Left ventricle myocardium superior (tissue), 1 donor: Measurements from ENCODE around the gene SYNJ1. TPM values are rescaled to one million over a fixed set of nuclear protein-coding genes. Genes with fewer than 3 reads are reported as not detected.
A peak's percentile ranks its signal among the peaks of the same experiment; 100 is the strongest.
"Not testable (repeated sequence)": the region's sequence is repeated elsewhere in the genome, so short reads cannot be mapped to it uniquely, and the experiment has no call there.

Experiments used
- ATAC-seq: fragments of 200-7000 bp; cut with Tn5 transposase; one replicate; pipeline ENCODE4 v1.9.1; 2020; ENCODE audit warnings: mild to moderate bottlenecking, moderate library complexity
- DNase-seq: peaks from one replicate; pipeline ENCODE4 v3.0.0-alpha.2; 2020
- intact Hi-C: fragments of 100-400 bp; cut with micrococcal nuclease; formaldehyde crosslinking; loops from one replicate; pipeline ENCODE4 v1.11.0; 2022
- total RNA-seq: library from RNA; stranded (reverse); fragmentation: NEBNext Ultra II Directional; extraction: Animal tissue kit (Norgen Biotek cat#: 25700); gene quantifications from one replicate; pipeline ENCODE4 v1.2.1, GENCODE V29; 2021
- donor health status: DM: no; HTN: yes; CAD: no; lungs with severe emphysema.

SYNJ1 gene
- total RNA-seq, 1 donor from 2014 or later: 11.4 TPM

GRCh38 chr21:32698971-32699693, 28.7 kb downstream of the SYNJ1 start:
- DNase-seq (no peak), ATAC-seq (no peak)
- intact Hi-C loops: no loop called here

GRCh38 chr21:32698286-32698685, 29.5 kb downstream of the SYNJ1 start:
- intact Hi-C loops: no loop called here
- no peak for ATAC-seq
- DNase-seq: no peak

- intact Hi-C loops, DNase-seq, ATAC-seq: not testable (repeated sequence)
Observed at GRCh38 chr21:32695482-32695881, 32.3 kb downstream of the SYNJ1 start.

- intact Hi-C loops: no loop called here
- no peak for DNase-seq
- no peak for ATAC-seq
Observed at GRCh38 chr21:32693581-32693980, 34.2 kb downstream of the SYNJ1 start.

- intact Hi-C loops: no loop called here
- no peak for ATAC-seq
- DNase-seq: no peak
Observed at GRCh38 chr21:32690085-32690484, 37.7 kb downstream of the SYNJ1 start.

GRCh38 chr21:32687643-32688345, 40.0 kb downstream of the SYNJ1 start:
- ATAC-seq: no peak
- no peak for DNase-seq
- intact Hi-C loops: no loop called here

GRCh38 chr21:32682696-32683474, 44.9 kb downstream of the SYNJ1 start:
- ATAC-seq: no peak
- no peak for DNase-seq
- intact Hi-C loops: no loop called here

- intact Hi-C loops: loop anchor here (5.0 kb wide), 1 partner anchor 153 kb away; no protein-coding TSS in a partner anchor
- DNase-seq (no peak), ATAC-seq (no peak)
Observed at GRCh38 chr21:32674731-32675130, 53.1 kb downstream of the SYNJ1 start.

GRCh38 chr21:32674038-32674437, 53.8 kb downstream of the SYNJ1 start:
- ATAC-seq (no peak), DNase-seq (no peak)
- intact Hi-C loops: no loop called here

GRCh38 chr21:32666258-32666657, 61.6 kb downstream of the SYNJ1 start:
- intact Hi-C loops: no loop called here
- ATAC-seq: no peak
- DNase-seq: no peak

- ATAC-seq, intact Hi-C loops, DNase-seq: not testable (repeated sequence)
Observed at GRCh38 chr21:32664095-32664494, 63.7 kb downstream of the SYNJ1 start.

- intact Hi-C loops, DNase-seq, ATAC-seq: not testable (repeated sequence)
Observed at GRCh38 chr21:32661981-32662380, 65.8 kb downstream of the SYNJ1 start.

- DNase-seq, ATAC-seq, intact Hi-C loops: not testable (repeated sequence)
Observed at GRCh38 chr21:32661026-32661782, 66.6 kb downstream of the SYNJ1 start.

GRCh38 chr21:32658524-32658923, 69.3 kb downstream of the SYNJ1 start:
- intact Hi-C loops: no loop called here
- ATAC-seq: no peak

GRCh38 chr21:32653326-32653901, 74.4 kb downstream of the SYNJ1 start:
- peak; percentile 22 for ATAC-seq
- intact Hi-C loops: no loop called here
- no peak for DNase-seq

More at GRCh38 chr21:32658524-32658923, 69.3 kb downstream of the SYNJ1 start:
- no peak for DNase-seq

GRCh38 chr21:32648165-32648564, 79.6 kb downstream of the SYNJ1 start:
- intact Hi-C loops: no loop called here
- DNase-seq: no peak
- no peak for ATAC-seq

- DNase-seq: no peak
- intact Hi-C loops: no loop called here
- no peak for ATAC-seq
Observed at GRCh38 chr21:32645261-32646182, 82.3 kb downstream of the SYNJ1 start.
